Smooth muscle cell (in vitro differentiated cells): Measurements from ENCODE around the gene CENPS. TPM values are rescaled to one million over a fixed set of nuclear protein-coding genes. Genes with fewer than 3 reads are reported as not detected.
"Not testable (repeated sequence)": the region's sequence is repeated elsewhere in the genome, so short reads cannot be mapped to it uniquely, and the experiment has no call there.

Source experiments
- DNase-seq: peaks from one replicate; lab custom pipeline; 2025; ENCODE audit not compliant: unreplicated experiment; lab: John Stamatoyannopoulos, UW
- H2AFZ ChIP-seq: fragments of 200-600 bp; sonication (generic); 2 replicates; pipeline ENCODE4 v1.6.0; 2016; ENCODE audit warnings: antibody characterized with exemption, low read depth, mild to moderate bottlenecking
- H3F3A ChIP-seq: fragments of 200-600 bp; sonication (generic); 2 replicates; pipeline ENCODE4 v1.6.0; 2017; ENCODE audit warnings: antibody characterized with exemption, low read depth
- H3K27ac ChIP-seq: fragments of 200-600 bp; sonication (generic); 2 replicates; pipeline ENCODE4 v1.5.1; 2016; ENCODE audit warnings: low read depth, mild to moderate bottlenecking
- H3K27me3 ChIP-seq: fragments of 200-600 bp; sonication (generic); 2 replicates; pipeline ENCODE4 v1.6.1; 2016; ENCODE audit warnings: low read depth, mild to moderate bottlenecking
- H3K36me3 ChIP-seq: fragments of 200-600 bp; sonication (generic); 2 replicates; pipeline ENCODE4 v1.5.1; 2016; ENCODE audit warnings: low read depth
- H3K4me1 ChIP-seq: fragments of 200-600 bp; sonication (generic); 2 replicates; pipeline ENCODE4 v1.5.1; 2016; ENCODE audit warnings: low read depth
- H3K4me2 ChIP-seq: fragments of 200-600 bp; sonication (generic); 2 replicates; pipeline ENCODE4 v1.6.0; 2016; ENCODE audit warnings: mild to moderate bottlenecking
- H3K4me3 ChIP-seq: fragments of 200-600 bp; sonication (generic); 2 replicates; pipeline ENCODE4 v1.5.1; 2016; ENCODE audit warnings: mild to moderate bottlenecking
- H3K79me2 ChIP-seq: fragments of 200-600 bp; sonication (generic); 2 replicates; pipeline ENCODE4 v1.6.0; 2016; ENCODE audit warnings: low read depth, mild to moderate bottlenecking
- H3K9ac ChIP-seq: fragments of 200-600 bp; sonication (generic); 2 replicates; pipeline ENCODE4 v1.6.0; 2016; ENCODE audit warnings: low read depth
- H3K9me3 ChIP-seq: fragments of 200-600 bp; sonication (generic); replicated peaks from 2 replicates; pipeline ENCODE4 v1.5.1; 2016; ENCODE audit warnings: low read depth
- H4K20me1 ChIP-seq: fragments of 200-600 bp; sonication (generic); 2 replicates; pipeline ENCODE4 v1.6.0; 2016; ENCODE audit warnings: low read depth
- CTCF ChIP-seq: fragments of 200-600 bp; sonication (generic); IDR thresholded peaks from 2 replicates; pipeline ENCODE4 v1.5.1; 2017; ENCODE audit warnings: borderline replicate concordance, mild to moderate bottlenecking, antibody characterized with exemption; ENCODE audit not compliant: insufficient read depth, poor library complexity, severe bottlenecking
- WGBS: methylation state at CpG from one replicate; pipeline ENCODE4 v1.1.7; 2016; ENCODE audit warnings: low lambda C conversion rate; 5-methylcytosine and 5-hydroxymethylcytosine counted together
- polyA plus RNA-seq: library from polyadenylated mRNA; unstranded; fragments of >200 nt; fragmentation: Nextera tagmentation; extraction: Ambion mirVana; gene quantifications from 2 replicates; pipeline ENCODE4 v1.2.1, GENCODE V29; 2016
- total RNA-seq: library from RNA; depleted of rRNA; stranded (reverse); fragments of >200 nt; gene quantifications from 2 replicates; pipeline ENCODE4 v1.2.3, GENCODE V29; 2014

The CENPS gene
- total and polyA plus RNA-seq, 2 experiments from 2014 or later: 7.6 to 16.3 TPM

GRCh38 chr1:10424034-10424433 is 6.2 kb upstream of the CENPS start:
- no peak for DNase-seq
- Histone ChIP-seq H3K9me3 (no peaks in the 10 kb centered on the region), H3K4me3 (no peak overlapping the region), H3K9ac (no peak overlapping the region), H2AFZ (no peak overlapping the region), H3K27ac (no peak overlapping the region), H3K36me3 (no peaks in the 10 kb centered on the region), H4K20me1 (no peaks in the 10 kb centered on the region), H3K4me1 (no peaks in the 10 kb centered on the region), H3K27me3 (no peaks in the 10 kb centered on the region), H3K4me2 (no peak overlapping the region), H3K79me2 (no peaks in the 10 kb centered on the region), H3F3A (no peaks in the 10 kb centered on the region)
- WGBS: 85% methylated on average over 9 of the region's 9 CpGs
- no peak for TF ChIP-seq CTCF

DNA sequence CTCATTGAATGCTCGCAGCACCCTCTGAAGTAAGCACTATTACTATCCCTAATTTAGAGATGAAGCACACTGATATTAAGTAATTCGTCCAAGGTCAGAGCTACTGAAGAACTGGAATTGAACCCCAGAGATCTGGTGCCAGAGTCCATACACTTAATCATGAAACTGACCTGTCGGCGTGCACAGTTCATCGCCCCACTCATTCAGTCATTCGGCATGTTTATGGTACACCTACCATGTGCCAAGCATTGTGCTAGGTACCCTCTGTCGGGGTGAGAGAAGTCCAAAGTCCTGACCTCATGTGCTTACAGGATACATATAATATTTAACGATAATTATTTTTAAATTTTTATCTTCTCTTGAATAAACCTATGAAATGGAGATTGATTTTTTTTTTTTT is 5.6 kb upstream of the CENPS start:
- no peak for TF ChIP-seq CTCF
- WGBS: 94% methylated on average over 8 of the region's 8 CpGs
- no peaks in the 10 kb centered on the region for H4K20me1 ChIP-seq
- H3K4me3 ChIP-seq: no peak overlapping the region
- no peaks in the 10 kb centered on the region for H3F3A ChIP-seq
- H3K27ac ChIP-seq: no peak overlapping the region
- no peaks in the 10 kb centered on the region for H3K9me3 ChIP-seq
- H3K9ac ChIP-seq: no peak overlapping the region
- H3K4me1 ChIP-seq: no peaks in the 10 kb centered on the region
- no peak for DNase-seq
- H2AFZ ChIP-seq: no peak overlapping the region
- H3K36me3 ChIP-seq: no peaks in the 10 kb centered on the region
- no peak overlapping the region for H3K4me2 ChIP-seq
- no peaks in the 10 kb centered on the region for H3K79me2 ChIP-seq
- H3K27me3 ChIP-seq: no peaks in the 10 kb centered on the region

DNA sequence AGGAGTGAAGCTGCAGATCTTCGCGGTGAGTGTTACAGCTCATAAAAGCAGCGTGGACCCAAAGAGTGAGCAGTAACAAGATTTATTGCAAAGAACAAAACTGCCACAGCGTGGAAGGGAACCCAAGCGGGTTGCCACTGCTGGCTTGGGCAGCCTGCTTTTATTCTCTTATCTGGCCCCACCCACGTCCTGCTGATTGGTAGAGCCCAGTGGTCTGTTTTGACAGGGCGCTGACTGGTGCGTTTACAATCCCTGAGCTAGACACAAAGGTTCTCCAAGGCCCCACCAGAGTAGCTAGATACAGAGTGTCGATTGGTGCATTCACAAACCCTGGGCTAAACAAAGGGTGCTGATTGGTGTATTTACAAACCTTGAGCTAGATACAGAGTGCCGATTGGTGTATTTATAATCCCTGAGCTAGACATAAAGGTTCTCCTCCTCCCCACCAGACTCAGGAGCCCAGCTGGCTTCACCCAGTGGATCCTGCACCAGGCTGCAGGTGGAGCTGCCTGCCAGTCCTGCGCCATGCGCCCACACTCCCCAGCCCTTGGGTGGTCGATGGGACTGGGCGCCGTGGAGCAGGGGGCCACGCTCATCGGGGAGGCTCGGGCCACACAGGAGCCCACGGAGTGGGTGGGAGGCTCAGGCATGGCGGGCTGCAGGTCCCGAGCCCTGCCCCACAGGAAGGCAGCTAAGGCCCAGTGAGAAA is 4.3 kb upstream of the CENPS start:
- not testable (repeated sequence) for H3K27me3 ChIP-seq, H3K9ac ChIP-seq, H3K36me3 ChIP-seq, H3K9me3 ChIP-seq, H2AFZ ChIP-seq, H3K4me1 ChIP-seq, DNase-seq, H3K4me2 ChIP-seq, H3F3A ChIP-seq, H3K27ac ChIP-seq, H3K79me2 ChIP-seq, H4K20me1 ChIP-seq, H3K4me3 ChIP-seq
- WGBS: 85% methylated on average over 21 of the region's 21 CpGs

DNA sequence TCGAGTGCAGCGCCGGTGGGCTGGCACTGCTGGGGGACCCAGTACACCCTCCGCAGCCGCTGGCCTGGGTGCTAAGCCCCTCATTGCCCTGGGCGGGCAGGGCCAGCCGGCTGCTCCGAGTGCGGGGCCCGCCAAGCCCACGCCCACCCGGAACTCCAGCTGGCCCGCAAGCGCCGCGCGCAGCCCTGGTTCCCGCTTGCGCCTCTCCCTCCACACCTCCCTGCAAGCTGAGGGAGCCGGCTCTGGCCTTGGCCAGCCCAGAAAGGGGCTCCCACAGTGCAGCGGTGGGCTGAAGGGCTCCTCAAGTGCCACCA is 3.7 kb upstream of the CENPS start:
- not testable (repeated sequence) for H4K20me1 ChIP-seq, H3K9me3 ChIP-seq
- 97% methylated on average over 15 of the region's 21 CpGs for WGBS

DNA sequence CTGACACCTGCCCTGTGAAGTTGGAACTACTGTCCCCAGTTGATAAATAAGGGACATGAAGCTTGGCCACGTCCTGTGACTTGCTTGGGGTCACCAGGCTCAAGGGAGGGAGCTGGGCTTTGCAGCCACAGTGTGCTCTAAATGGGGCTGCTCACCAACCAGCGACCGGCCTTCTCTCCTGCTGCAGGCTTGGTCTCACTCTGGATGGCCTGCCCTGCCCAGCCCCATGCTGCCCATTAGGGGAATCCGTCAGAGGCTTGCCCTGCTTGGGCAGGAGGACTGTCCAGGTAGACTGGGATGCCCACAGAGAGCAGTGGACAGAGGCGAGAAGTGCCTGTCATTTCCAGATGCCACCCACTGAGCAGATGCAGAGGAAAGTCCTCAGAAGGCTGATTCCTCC is 1.2 kb upstream of the CENPS start:
- no peak overlapping the region for H3K9ac ChIP-seq
- H3K27ac ChIP-seq: no peak overlapping the region
- peaks cover 5% of the 10 kb centered on the region for H3K4me1 ChIP-seq
- no peaks in the 10 kb centered on the region for H4K20me1 ChIP-seq
- 85% methylated on average over 5 of the region's 5 CpGs for WGBS
- H3F3A ChIP-seq: no peaks in the 10 kb centered on the region
- no peak overlapping the region for H3K4me3 ChIP-seq
- no peak overlapping the region for H3K4me2 ChIP-seq
- no peaks in the 10 kb centered on the region for H3K9me3 ChIP-seq
- H3K79me2 ChIP-seq: no peaks in the 10 kb centered on the region
- no peaks in the 10 kb centered on the region for H3K27me3 ChIP-seq
- no peak for DNase-seq
- no peak overlapping the region for H2AFZ ChIP-seq
- H3K36me3 ChIP-seq: no peaks in the 10 kb centered on the region
- no peak for TF ChIP-seq CTCF

More for the DNA sequence above, 3.7 kb upstream of the CENPS start:
- not testable (repeated sequence) for H3K4me3 ChIP-seq, H3F3A ChIP-seq, DNase-seq, H3K9ac ChIP-seq, H3K4me1 ChIP-seq, H3K4me2 ChIP-seq, H2AFZ ChIP-seq, H3K27ac ChIP-seq, H3K27me3 ChIP-seq, H3K79me2 ChIP-seq, H3K36me3 ChIP-seq
